Measurements from ENCODE around the gene FBXO10.
"Not testable (repeated sequence)": the region's sequence is repeated elsewhere in the genome, so short reads cannot be mapped to it uniquely, and the experiment has no call there.

FBXO10 gene, protein sequence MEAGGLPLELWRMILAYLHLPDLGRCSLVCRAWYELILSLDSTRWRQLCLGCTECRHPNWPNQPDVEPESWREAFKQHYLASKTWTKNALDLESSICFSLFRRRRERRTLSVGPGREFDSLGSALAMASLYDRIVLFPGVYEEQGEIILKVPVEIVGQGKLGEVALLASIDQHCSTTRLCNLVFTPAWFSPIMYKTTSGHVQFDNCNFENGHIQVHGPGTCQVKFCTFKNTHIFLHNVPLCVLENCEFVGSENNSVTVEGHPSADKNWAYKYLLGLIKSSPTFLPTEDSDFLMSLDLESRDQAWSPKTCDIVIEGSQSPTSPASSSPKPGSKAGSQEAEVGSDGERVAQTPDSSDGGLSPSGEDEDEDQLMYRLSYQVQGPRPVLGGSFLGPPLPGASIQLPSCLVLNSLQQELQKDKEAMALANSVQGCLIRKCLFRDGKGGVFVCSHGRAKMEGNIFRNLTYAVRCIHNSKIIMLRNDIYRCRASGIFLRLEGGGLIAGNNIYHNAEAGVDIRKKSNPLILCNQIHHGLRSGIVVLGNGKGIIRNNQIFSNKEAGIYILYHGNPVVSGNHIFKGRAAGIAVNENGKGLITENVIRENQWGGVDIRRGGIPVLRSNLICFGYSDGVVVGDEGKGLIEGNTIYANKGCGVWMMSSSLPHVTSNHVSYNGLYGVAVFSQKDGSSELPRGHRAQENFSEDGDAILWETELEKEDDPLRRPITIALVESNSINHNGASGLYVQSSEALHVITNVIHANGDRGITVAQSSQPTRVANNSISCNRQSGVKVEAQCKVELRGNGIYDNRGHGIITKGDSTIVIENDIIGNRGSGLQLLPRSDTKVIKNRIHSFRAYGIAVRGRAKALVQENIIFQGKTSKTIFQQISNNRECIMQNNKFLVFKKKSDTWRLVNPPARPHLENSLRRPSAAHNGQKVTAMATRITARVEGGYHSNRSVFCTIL

DNA sequence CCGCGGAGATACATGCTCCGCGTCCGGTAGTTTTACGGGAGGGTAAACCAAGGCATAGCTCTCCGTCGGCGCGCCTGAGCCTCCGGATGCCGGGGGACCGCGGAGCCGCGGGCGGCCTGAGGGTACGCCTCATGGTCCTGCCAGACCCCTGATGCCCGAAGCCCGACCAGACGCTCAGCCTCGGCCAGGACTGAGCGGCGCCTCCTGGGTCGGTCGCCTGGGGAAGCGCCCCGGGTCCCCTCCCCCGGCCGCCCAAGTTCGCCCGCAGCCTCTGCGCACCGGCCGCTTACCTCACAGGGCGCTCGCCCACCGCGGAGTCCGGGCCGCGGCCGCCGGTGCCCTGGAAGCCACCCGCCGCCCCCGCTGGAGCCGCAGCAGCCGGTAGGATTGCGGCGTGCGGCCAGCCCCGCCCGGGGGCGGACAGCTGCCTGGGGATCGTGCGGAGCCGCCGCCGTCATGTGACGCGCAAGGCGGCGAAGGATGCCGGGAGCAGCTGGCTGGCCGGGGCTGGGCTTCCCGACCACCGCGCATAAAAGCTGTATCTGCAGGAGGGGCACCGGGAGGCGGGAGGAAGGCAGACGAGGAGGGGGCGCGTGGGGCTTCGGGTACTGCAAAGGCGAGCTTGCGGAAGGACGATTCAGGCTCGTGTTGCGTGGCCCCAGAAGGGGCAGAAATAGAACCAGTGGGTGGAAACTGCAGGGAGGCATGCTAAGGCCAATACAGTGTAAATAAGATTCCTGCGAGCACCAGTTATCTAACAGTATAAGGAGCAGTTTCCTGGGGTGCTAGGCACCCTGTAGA is at the start of gene FBXO10:
FBXO10 (minus strand) TSS at position 460 of the 801 bp plus-strand sequence. CDS start 34,612 bp downstream, outside the sequence.
- DNase-seq (ENCODE audit: low read depth), result peak; percentile 74

DNA sequence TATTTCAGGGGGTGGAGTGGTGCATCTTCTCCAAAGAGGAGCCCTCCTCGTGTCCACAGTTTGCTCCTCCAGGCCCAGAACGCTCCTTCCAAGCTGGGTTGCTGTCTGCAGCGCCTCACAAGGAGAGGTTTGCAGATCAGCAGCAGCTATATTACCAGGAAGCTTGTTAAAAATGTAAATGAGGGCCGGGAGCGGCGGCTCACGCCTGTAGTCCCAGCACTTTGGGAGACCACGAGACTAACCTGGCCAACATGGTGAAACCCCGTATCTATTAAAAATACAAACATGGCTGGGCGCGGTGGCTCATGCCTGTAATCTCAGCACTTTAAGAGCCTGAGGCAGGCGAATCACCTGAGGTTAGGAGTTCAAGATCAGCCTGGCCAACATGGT is 49.6 kb upstream of the FBXO10 start:
- no peak for DNase-seq (ENCODE audit: low read depth)

DNA sequence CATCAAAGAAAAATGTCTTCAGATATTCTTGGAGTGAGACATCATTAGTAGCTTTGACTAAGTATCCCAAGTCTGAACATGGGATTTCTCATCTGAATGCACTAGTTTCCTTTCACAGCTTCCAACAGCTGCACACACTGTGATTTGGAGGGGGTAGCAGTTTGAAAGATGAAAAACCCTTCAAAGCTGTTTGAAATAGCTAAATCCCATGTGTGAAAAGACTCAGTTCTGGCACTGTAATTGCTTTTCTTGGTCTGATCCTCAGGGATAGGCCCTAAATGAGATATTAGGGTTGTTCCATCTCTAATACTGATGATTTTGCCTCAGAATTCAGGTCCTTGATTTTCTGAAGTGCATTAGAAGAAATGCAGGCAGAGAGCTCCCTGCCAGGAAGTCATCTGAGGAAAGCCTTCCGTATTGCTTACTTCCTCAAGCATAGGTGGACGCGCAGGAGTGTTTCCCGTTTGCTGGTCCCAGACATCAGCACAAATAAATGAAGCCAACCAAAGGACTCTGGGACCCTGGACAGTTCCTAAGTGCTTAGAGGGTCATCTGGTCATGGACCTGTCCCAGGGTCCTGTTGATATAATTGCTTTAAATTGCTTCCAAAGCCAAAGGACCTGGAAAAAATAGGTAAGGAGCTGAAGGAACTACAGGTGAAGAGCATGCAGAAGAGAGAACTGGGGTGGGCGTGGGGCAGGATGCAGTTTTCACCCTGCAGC is 49.0 kb upstream of the FBXO10 start:
- DNase-seq (ENCODE audit: low read depth), result no peak

DNA sequence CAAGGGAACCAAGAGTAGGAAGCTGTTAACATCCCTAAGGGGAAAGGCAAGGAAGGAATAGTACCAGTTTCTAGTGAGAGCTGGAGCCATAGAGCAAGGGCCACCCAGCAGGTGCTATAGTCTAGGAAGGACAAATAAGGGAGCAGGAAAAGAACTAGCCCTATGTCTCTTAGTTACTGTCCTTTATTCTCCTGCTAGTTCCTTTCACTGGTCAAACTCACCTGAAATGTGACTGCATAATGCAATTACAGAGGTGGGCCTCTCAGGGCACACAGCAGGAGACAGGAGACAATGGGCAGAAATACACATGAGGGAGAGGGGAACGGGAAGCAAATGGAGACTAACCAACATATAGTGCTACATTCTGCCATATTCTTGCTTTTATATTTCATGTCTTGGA is 47.9 kb upstream of the FBXO10 start:
- DNase-seq (ENCODE audit: low read depth), result no peak

DNA sequence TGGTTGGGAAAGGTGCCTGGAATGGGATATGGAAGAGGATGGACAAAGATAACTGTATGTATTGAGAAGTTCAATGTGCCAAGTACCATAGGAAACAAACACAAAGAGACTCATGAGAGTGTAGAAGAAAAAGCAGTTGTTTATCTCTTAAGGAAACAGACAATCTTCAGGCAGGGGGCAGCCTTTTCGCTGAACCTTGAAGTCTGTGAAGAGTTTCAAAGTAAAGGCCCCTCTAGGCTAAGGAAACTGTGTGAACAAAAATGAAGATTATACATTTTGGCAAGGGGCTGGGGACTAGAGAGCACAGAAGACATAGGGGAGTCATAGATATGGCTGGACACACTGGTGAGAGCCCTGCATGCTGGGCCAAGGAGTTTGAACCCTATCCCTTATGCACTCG is 47.1 kb upstream of the FBXO10 start:
- no peak for DNase-seq (ENCODE audit: low read depth)

DNA sequence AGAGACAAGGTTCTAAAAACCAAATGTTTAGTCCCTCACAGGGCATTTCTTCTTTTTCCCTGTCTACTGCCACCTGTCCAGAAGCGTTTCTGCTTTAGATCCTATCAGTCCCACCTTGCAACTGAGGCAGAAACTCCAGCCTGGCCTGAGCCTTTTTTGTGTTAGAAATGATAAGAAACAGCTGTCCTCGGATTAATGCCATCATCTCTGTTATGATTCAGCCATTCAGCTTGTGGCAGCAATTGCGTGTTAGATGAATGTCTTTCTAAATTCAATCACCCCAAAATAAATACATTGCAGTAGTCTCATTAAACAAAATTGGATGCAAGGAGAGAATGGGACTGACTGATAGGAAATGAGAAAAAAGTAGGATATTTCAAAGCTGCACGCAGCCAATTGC is 46.3 kb upstream of the FBXO10 start:
- no peak for DNase-seq (ENCODE audit: low read depth)

DNA sequence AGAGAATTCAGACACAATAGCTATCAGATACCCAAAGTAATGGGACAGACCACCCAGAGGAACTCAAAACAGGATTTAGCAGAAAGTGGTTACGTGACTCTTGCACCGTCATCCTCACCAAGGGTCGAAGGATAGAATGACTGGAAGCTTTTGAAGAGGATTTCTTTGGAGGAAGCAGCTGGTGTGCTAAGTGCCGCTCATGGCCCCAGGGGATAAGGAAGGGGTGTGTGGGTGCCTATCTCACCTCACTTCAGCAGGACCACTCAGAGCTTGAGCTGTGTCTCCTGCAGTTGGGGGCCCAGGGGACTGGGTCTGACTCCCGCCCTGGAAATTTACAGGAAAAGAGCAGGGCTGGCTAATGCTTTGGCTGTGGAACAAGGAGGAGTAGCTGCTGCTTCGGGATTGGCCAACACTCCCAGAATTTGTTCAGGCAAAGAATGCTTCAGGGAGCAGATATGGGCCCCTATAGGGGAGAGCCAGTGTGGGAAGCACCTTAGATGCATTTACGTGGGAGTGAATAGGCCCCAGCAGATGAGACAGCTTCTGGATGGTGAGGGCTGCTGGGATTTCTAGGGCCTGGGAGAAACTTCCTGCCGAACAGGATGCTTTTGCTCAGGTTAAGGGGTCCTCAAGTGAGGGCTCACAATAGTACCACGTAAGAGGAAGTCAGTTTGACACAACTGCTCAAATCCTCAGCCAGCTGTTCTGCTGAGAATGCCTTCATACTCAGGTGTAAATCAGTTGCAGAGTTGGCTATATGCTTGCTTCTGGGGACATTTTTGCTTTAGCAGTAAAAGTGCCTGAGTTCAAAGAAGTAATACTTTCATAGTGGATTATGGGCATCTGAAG is 45.3 kb upstream of the FBXO10 start:
- DNase-seq (ENCODE audit: low read depth), result no peak

DNA sequence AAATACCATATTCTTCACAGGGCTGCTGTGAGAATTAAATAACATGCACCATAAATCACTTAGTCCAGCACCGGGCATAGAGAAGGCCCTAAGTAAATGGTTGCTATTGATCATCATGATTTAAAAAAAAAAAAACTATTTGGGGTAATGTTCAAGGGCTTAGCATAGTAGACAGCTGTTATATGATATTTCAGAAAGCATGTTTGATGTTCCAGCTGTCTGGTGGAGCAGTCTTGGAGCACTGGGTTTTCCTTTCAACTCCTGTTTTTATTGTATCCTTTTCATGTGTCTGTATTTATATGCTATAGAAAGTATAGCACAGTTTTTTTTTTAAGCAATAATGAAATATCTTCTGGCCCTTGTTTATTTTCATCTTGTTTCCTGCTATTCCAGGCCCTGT is 44.2 kb upstream of the FBXO10 start:
- no peak for DNase-seq (ENCODE audit: low read depth)

DNA sequence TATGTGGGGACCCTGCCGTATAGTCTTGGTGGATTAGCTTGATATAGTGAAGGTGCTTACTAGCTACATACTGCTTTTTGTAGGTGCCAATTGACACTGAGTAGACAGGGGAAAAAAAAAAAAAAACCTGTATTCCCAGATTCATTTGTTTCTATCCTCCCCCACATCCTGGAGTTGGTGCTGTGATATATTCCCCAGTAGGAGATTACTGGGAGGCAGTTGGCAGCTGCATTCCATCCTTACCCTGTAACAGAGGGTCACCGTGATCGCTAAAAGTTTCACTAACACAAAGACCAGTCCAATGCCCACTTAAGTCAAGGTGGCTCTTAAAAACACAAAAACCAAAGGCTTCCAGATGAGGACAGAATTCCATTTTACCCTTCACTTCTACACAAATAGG is 43.6 kb upstream of the FBXO10 start:
- DNase-seq (ENCODE audit: low read depth), result no peak

DNA sequence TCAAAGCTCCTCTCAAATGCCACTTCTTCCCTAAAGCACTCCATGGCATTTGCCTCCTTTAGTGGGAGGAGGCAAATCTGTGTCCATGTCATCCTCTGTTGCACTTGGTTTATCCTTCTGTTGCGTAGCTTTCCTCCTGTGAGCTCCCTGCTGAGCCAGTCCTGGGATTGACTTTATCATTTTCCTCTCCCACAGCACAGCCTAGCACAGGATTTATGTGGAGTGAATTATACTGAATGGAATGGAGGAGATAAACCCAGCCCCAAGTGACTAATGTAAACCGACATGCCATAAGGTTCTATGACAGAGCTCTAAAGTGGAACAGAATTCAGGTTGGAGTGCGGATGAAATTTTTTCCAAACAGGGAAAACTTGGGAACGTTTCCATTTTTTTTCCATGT is 42.6 kb upstream of the FBXO10 start:
- peak; percentile 83 for DNase-seq (ENCODE audit: low read depth)

DNA sequence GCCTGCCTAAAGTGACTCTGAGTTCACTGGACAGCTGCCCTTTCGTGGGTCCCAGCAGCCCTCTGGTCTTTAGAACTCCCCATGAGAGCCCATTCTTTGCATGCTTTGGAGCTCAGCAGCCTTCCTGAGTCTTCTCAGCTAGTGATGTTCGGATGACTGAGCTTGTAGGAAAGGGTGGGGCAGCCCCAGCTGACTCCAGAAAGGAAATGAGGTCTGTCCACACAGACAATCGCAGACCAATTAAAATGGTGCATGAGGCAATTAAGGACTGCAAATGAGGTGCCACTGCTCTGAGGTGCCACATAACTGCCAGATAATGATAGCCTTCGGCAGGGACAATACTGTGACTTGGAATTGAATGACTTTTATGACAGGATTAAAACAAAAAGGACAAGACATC is 41.7 kb upstream of the FBXO10 start:
- peak; percentile 74 for DNase-seq (ENCODE audit: low read depth)

DNA sequence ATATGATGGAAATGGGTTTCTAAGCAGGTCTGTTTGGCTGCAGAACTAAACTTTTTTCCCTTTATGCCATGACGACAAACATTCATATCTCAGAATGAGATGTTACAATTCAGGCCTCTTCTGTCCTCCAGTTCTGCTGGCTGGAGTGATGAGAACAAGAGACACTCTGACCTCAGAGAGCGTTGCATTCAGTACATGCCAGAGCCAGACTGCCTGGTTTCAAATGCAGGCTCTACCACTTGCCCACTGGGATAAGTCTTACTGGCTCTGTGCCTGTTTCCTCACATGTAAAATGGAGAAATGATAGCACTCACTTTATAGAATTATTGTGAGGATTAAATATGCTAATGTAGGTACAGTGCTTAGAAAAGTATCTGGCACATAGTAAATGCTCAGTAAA is 41.0 kb upstream of the FBXO10 start:
- no peak for DNase-seq (ENCODE audit: low read depth)

DNA sequence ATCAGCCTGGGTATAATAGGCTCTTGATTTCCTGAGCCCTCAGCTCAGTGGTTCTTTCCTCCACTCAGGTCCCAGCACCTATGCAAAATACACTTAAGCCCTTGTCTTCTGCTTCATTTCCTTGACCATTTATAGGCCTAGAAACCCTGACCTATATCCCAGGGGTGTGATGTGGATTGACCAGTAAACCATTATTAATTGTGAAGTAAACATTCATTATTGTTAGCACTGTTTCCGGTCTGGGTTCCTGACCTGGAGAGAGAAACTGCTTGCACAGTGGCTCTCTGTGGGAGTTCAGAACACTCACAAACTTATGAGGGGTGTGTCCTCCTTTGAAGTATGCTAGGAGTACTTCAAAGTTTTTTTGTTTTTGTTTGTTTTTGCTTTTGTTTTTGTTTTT is 35.8 kb upstream of the FBXO10 start:
- no peak for DNase-seq (ENCODE audit: low read depth)

DNA sequence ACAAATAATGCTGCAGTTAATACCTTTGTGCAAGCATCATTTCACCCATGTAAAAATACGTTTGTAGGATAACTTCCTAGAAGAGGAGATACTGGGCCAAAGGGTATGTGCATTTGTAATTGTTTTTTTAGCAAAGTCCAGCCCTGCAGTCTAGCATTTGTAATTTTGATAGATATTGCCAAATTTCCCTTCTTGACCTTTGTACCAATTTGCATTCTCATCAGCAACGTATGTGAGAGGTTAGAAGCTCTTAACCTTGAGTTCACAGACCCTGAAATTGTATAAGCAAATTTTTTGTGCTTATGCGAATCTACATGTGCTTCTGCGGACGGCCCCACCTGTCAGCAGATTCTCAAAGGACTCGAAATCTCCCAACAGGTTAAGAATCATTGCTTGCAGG is 34.8 kb upstream of the FBXO10 start:
- DNase-seq (ENCODE audit: low read depth), result no peak

DNA sequence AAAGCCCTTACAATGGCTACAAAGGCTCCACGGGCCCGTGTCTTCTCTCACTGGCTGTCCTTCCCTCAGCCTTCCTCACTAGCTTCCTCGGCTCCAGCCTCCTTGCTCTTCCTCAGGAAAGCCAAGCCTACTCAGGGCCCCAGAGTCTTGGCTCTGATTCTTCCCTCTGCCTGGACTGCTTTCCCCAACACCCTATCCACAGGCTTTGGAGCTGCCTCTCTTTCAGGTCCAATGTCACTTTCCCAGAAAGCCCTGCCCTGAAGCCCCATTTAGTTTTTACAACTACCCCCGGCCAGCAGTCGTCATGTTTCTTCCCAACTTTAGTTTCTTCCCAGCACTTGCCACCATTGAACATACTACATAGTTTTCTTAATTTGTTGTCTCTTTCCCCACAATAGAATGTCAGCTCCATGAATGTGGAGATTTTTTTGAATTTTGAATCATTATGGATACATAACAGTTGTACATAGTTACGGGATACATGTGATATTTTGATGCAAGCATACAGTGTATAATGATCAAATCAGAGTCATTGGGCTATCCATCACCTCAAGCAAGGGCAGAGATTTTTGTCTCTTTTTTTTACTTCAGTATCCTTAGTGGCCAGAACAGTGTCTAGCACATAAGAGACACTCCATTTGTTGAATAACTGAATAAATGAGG is 33.7 kb upstream of the FBXO10 start:
- DNase-seq (ENCODE audit: low read depth), result no peak

DNA sequence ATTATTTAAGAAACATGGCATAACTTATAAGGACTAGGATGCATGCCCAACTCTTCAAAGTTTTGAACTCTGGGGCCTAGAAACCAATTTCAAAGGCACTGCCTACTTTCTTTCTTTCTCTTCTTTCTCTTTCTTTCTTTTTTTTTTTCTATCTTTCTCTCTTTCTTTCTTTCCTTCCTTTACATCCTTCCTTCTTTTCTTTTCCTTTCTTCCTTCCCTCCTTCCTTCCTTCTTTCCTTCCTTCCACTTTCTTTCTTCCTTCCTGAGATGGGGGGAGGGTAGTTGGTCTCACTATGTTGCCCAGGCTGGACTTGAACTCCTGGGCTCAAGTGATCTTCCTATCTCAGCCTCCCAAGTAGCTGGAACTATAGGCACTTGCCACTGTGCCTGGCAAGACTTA is 32.1 kb upstream of the FBXO10 start:
- DNase-seq (ENCODE audit: low read depth), result no peak

DNA sequence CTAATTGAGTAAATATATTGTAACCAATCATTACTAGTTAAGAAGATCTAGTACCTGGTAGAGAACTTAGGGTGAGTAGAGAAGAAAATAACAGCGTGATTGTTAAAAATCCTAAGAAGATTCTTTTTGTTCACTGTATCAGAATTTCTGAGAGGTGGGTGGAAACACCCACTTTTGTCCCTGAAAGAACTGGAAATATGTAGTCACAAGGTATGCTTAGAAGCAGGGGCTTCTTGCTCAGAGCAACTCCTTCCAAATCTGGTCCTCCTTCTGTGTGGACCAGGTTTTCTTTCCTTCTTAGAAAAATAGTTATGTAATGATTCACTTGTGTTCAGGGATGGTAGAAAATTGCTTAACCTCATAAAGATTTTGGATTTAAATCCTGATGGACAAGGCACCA is 28.1 kb upstream of the FBXO10 start:
- no peak for DNase-seq (ENCODE audit: low read depth)

DNA sequence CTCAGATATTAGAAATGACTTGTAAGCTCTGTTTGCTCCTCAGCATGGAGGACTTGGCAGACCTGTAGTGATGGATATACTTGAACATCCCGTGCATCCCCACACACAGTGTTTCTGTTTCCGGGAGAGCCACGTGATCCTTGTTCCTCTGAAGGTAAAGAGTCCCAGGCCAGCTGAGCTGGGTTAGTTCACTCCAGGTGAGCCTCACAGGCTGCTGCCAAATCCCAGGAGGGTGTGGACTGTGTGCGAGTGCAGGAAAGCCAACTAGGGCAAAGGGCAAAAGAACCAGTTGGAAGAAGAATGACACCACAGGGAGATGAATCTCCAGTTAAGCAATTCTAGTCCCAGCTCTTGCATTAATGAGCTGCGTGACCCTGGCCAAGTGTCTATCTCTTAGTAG is 26.6 kb upstream of the FBXO10 start:
- no peak for DNase-seq (ENCODE audit: low read depth)

DNA sequence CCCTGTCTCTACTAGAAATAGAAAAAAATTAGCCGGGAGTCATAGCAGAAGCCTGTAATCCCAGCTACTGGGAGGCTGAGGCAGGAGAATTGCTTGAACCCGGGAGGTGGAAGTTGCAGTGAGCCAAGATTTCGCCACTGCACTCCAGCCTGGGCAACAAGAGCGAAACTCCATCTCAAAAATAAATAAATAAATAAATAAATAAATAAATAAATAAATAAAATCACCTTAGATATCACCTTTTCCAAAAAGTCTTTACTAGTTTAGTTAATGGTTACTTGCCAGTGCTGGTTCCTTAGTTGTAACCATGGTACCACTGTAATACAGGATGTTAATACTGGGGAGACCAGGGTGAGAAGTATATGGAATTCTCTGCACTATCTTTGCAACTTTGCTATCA is 25.9 kb upstream of the FBXO10 start:
- DNase-seq (ENCODE audit: low read depth), result not testable (repeated sequence)

DNA sequence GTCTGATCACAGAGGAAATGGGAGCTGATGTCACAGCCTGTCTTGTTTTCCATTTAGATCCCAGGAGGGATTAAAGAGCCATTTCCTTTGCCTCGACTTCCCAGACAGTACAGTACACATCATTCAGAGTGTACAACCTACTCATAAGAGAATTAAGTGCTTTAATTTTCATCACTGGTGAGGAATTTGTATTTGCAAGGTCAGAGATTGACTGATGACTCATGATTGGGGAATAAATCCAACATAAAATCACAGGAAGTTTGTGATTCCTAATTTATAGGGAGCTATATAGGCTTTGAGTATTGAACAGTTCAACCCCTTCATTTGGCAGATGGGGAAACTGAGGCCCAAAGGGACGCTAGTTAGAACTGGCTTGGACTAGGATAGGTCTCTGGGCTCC is 20.3 kb upstream of the FBXO10 start:
- peak; percentile 57 for DNase-seq (ENCODE audit: low read depth)

All from ELR (cell line).